ENCODE results near the gene SPIN1.

DNA sequence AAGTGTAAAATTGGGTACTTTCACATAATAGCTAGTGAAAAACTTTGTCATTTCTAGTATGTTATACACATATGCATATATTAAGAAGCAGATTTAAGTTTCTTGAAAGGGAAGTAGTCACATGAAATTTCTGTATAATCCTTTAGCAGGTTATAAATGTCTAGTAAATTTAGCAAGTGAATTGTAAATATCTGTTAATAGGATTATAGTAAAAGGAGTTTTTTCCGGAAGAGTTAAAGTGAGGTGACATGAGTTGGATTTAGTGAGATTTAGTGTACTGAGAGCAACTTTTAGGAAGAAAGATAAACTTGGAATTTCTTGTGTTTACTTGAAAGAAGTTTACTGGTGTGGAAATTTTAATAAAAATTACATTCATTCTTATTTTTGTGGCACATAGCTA is 38.4 kb downstream of the SPIN1 start:
- TF ChIP-seq ZNF274 (IDR thresholded peaks at IDR 0.05; ENCODE audit: low read depth, low read length) (no peak), YY1 (IDR thresholded peaks at IDR 0.05; ENCODE audit: insufficient read depth, insufficient read length) (no peak), SUZ12 (IDR thresholded peaks at IDR 0.05; ENCODE audit: extremely low read depth, insufficient read depth, insufficient read length) (no peak)

All from NT2/D1 (cell line).